GM12874 (cell line): ENCODE measurements around the gene TRIM32.

Source experiments
- TF ChIP-seq, protein P1 (sequence below): IDR thresholded peaks from 2 replicates; pipeline ENCODE4 v1.5.1; 2011; ENCODE audit warnings: low read depth, mild to moderate bottlenecking, control low read depth, low read length, moderate library complexity; ENCODE audit not compliant: insufficient read depth

TRIM32 gene

DNA sequence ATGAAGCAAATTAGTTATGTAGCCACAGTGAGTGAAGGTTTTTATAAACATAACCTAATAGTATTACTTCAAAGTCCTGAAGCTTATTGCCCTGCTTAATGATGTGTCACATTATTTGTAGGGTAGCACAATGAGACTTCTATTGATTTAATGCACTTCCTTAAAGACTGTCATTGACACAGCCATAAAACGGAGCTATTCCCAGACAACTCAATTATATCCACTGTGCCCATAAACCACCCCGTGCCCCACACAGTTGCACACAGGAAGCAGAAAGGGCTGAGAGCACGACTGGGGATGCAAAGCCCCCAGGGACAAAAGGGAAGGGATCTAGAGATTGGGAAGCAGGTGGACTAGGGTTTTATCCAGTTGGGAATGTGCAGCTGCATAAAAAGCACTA lies 37.0 kb downstream of the TRIM32 start:
- TF ChIP-seq, protein P1, sequence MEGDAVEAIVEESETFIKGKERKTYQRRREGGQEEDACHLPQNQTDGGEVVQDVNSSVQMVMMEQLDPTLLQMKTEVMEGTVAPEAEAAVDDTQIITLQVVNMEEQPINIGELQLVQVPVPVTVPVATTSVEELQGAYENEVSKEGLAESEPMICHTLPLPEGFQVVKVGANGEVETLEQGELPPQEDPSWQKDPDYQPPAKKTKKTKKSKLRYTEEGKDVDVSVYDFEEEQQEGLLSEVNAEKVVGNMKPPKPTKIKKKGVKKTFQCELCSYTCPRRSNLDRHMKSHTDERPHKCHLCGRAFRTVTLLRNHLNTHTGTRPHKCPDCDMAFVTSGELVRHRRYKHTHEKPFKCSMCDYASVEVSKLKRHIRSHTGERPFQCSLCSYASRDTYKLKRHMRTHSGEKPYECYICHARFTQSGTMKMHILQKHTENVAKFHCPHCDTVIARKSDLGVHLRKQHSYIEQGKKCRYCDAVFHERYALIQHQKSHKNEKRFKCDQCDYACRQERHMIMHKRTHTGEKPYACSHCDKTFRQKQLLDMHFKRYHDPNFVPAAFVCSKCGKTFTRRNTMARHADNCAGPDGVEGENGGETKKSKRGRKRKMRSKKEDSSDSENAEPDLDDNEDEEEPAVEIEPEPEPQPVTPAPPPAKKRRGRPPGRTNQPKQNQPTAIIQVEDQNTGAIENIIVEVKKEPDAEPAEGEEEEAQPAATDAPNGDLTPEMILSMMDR = no peak

DNA sequence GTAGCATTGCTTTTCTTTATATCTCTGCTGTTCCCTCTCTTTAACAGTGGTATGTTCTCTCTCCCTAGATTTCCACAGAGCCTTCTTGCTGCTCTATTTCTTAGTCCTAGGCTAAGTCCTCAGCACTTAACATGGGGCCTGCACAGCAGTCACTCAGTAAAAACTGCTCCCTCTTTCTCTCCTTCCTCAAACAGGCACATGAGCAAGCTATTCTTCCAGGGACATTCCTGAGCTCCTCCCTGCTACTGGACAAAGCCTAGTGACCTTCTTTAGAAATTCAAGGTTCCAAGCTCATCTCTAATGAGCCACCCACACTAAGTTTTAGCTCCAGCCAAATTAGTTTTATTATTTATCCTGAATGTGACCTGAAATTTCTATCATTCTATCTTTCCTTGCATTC lies 39.5 kb downstream of the TRIM32 start:
- TF ChIP-seq, protein P1 = no peak

DNA sequence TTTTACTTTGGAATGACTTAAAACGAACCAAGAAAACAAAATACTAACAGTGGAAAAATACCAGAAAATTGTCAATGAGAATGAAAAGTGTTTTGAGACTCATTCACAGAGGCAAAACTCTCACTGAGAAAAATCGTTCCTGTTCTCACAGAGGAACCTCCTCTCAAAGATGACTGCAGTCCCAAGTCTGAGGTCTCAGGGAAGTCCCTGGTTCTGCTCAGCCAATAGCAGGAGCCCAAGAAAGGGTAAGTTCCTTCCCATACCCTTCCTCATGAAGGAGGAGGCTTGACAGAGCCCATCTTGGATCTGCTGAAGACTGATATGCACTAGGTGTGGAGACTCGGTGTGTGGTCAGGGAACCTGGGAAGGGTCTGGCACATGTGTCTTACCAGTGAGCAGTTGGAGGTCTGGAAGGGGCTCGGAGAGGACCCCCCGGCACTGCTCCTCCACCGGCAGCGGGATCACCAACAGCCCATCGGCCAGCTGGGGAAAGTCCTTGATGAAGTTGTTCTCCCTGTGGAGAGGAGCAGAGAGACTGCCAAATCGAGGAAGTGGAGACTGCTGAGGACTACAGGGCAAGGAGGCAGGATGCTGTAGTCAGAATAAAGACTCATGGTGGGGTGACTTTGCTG lies 46.0 kb downstream of the TRIM32 start:
- TF ChIP-seq, protein P1 = no peak

DNA sequence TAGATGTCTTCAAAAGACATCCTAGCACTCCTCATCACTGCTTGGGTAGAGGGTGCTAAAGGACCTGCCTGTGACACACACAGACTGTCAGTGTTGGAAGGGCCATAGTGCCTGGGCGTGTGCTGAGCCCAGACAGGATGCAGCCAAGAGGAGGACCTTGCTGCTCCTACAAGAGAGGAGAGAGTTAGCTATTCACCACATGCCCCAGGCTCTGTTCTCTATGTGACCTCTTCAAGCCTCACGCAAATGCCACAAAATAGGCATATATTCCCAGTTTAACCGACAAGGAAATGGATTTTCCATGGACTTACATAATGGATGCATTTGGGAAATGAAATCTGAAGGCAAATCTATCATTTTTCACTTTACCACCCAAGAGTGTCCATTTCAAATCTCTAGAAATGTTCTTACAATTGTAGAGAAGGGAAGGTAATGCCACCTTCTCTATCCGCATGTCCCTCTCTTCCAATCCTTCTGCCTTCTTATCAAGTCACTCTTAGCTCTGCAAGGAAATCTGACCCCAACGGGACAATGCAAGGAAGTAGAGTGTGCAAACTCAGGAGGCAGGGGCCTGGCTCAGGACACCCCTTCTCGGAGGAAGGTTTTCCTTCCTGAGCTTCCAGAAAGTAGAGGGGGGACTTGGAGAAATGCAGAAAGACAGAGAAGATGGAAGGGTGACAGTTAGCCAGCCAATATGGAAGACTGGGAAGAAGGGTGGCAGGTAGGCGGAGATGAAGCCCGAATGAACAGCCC lies 49.5 kb downstream of the TRIM32 start:
- TF ChIP-seq, protein P1 = no peak

DNA sequence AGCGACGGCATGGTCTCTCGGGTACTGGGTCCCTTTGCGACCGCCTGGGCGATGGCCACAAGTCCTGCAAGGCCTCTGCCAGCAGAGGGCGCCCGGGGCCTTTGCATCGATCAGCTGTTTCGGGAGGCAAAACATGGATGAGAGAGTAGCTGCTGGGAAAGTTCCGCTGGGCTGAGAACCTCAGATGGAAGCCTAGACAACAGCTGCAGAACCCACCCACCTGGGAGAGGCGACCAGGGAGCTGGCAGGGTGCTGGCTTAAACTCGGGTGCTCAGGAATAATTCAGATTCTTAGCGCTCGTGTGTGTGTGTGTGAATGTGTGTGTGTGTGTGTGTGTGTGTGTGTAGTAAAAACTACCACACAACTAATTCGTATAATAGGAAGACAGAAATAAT lies 50.0 kb downstream of the TRIM32 start:
- TF ChIP-seq, protein P1 = peak; percentile 99

DNA sequence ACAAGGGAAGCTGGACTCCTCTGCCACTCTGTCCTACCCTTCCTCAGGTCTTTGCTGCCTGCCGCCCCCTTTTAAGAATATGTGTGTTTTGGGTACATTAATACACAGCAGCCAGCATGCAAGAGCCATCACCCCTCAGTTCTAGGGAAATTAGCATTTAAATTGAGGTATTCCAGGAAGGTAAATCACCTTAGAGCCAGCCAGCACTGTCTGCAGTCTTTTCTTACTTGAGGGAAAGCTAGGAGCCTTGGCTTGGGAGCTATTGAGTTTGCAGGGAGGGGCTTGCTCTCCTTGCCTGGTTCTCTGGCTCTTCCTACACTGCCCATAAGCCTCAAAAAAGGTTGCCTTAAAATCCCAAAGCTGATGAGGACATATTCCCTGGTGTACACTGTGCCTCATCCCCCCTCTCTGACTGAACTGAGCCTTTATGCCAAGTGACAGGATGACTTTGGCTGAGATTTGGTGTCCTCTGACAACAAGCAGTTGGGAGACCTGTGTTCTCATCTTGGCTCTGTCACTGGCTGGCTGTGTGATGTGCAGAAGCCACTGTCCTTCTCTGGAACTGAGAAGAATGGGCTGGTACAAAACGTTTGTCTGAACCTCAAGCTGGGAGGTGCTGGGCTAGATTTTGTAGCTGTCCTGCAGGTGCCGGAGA lies 54.1 kb downstream of the TRIM32 start:
- TF ChIP-seq, protein P1 = no peak

DNA sequence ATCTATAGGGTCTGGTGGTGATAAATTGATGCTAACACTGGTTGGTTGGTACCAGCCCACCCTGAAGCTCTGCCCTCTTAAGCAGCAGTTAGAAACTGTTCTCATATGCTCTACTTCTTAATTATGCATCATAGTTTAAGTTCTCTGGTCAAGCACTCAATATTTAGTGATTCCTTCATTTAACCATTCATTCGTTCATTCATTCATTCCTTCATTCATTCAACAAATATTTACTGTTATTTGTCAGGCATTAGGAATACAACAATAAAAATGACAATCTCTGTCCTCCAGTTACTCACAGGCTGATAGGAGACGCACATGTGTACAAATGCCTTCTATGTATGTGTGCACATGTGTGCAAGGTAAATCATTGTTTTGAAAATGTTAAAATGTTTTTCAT lies 54.6 kb downstream of the TRIM32 start:
- TF ChIP-seq, protein P1 = no peak
